ENCODE results near the gene PSMD5.

DNA sequence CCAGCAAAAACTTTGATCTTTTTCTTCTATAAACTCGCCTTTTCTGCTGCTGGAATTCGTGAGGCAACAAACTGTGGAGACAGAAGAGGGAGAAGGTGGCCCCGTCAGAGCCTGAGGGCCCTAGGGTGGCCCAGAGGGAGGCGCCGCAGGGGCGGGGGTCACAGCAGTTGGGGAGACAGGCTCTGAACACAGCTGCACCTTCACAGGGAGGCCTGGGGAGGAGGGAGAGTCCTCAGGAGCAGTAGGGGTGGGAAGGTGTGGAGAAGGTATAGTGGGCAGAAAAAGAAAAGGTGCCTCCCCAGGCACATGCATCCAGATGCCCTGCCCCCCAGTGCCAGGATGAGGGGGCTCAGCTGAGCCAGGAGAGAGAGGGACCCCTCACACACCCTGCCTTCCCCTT is 19.2 kb upstream of the PSMD5 start:
- TF ChIP-seq EP300 (IDR thresholded peaks at IDR 0.05; ENCODE audit: borderline replicate concordance in 1 of 2, low read depth in 1 of 2, low read length in 1 of 2) (no peak), NRF1 (IDR thresholded peaks at IDR 0.05; ENCODE audit: low read depth, low read length) (no peak), SMC3 (IDR thresholded peaks at IDR 0.05; ENCODE audit: low read depth, low read length) (no peak), EZH2phosphoT487 (IDR thresholded peaks at IDR 0.05; ENCODE audit: borderline replicate concordance, low read depth) (no peak), POLR2AphosphoS5 (IDR thresholded peaks at IDR 0.05; ENCODE audit: low read depth, low read length) (no peak), RXRA (IDR thresholded peaks at IDR 0.05; ENCODE audit: borderline replicate concordance, low read depth) (no peak), SIN3A (IDR thresholded peaks at IDR 0.05; ENCODE audit: borderline replicate concordance, low read depth, low read length) (no peak), RFX5 (IDR thresholded peaks at IDR 0.05; ENCODE audit: low read length) (no peak), TAF1 (IDR thresholded peaks at IDR 0.05; ENCODE audit: borderline replicate concordance, low read depth, low read length) (no peak), ELF1 (IDR thresholded peaks at IDR 0.05) (no peak)
- TF ChIP-seq, protein P1, sequence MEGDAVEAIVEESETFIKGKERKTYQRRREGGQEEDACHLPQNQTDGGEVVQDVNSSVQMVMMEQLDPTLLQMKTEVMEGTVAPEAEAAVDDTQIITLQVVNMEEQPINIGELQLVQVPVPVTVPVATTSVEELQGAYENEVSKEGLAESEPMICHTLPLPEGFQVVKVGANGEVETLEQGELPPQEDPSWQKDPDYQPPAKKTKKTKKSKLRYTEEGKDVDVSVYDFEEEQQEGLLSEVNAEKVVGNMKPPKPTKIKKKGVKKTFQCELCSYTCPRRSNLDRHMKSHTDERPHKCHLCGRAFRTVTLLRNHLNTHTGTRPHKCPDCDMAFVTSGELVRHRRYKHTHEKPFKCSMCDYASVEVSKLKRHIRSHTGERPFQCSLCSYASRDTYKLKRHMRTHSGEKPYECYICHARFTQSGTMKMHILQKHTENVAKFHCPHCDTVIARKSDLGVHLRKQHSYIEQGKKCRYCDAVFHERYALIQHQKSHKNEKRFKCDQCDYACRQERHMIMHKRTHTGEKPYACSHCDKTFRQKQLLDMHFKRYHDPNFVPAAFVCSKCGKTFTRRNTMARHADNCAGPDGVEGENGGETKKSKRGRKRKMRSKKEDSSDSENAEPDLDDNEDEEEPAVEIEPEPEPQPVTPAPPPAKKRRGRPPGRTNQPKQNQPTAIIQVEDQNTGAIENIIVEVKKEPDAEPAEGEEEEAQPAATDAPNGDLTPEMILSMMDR (IDR thresholded peaks at IDR 0.05): no peak; the same call in 1 of the 2 replicates
- TF ChIP-seq, protein P2, sequence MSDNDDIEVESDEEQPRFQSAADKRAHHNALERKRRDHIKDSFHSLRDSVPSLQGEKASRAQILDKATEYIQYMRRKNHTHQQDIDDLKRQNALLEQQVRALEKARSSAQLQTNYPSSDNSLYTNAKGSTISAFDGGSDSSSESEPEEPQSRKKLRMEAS (IDR thresholded peaks at IDR 0.05; ENCODE audit: low read depth): no peak
- TF ChIP-seq, protein P3, sequence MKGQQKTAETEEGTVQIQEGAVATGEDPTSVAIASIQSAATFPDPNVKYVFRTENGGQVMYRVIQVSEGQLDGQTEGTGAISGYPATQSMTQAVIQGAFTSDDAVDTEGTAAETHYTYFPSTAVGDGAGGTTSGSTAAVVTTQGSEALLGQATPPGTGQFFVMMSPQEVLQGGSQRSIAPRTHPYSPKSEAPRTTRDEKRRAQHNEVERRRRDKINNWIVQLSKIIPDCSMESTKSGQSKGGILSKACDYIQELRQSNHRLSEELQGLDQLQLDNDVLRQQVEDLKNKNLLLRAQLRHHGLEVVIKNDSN (IDR thresholded peaks at IDR 0.05; ENCODE audit: borderline replicate concordance, low read depth): no peak

Measured in SK-N-SH (cell line).